ENCODE data around the gene R3HDM2.
"Not testable (repeated sequence)": the region's sequence is repeated elsewhere in the genome, so short reads cannot be mapped to it uniquely, and the experiment has no call there.

R3HDM2 gene

GRCh38 chr12:57370696-57371095 is 60.1 kb downstream of the R3HDM2 start:
- no peak for DNase-seq

- DNase-seq, result no peak
Measured at GRCh38 chr12:57370072-57370471, 60.8 kb downstream of the R3HDM2 start.

GRCh38 chr12:57369202-57369601 is 61.6 kb downstream of the R3HDM2 start:
- no peak for DNase-seq

- DNase-seq, result no peak
Measured at GRCh38 chr12:57368349-57369095, 62.3 kb downstream of the R3HDM2 start.

- DNase-seq, result no peak
Measured at GRCh38 chr12:57367121-57367520, 63.7 kb downstream of the R3HDM2 start.

GRCh38 chr12:57366315-57366714 is 64.5 kb downstream of the R3HDM2 start:
- no peak for DNase-seq

- DNase-seq, result not testable (repeated sequence)
Measured at GRCh38 chr12:57364156-57364555, 66.7 kb downstream of the R3HDM2 start.

GRCh38 chr12:57360468-57360867 is 70.4 kb downstream of the R3HDM2 start:
- DNase-seq, result no peak

GRCh38 chr12:57358646-57359045 is 72.2 kb downstream of the R3HDM2 start:
- no peak for DNase-seq

GRCh38 chr12:57355734-57356133 is 75.1 kb downstream of the R3HDM2 start:
- no peak for DNase-seq

GRCh38 chr12:57352166-57352565 is 78.7 kb downstream of the R3HDM2 start:
- no peak for DNase-seq

- no peak for DNase-seq
Measured at GRCh38 chr12:57347284-57347683, 83.6 kb downstream of the R3HDM2 start.

GRCh38 chr12:57343703-57344378 is 87.0 kb downstream of the R3HDM2 start:
- DNase-seq, result no peak

GRCh38 chr12:57342207-57342691 is 88.6 kb downstream of the R3HDM2 start:
- no peak for DNase-seq

- no peak for DNase-seq
Measured at GRCh38 chr12:57341275-57341990, 89.4 kb downstream of the R3HDM2 start.

GRCh38 chr12:57340104-57340503 is 90.7 kb downstream of the R3HDM2 start:
- DNase-seq, result no peak

GRCh38 chr12:57336299-57336698 is 94.5 kb downstream of the R3HDM2 start:
- DNase-seq, result not testable (repeated sequence)

GRCh38 chr12:57334219-57334618 is 96.6 kb downstream of the R3HDM2 start:
- DNase-seq, result no peak

GRCh38 chr12:57332646-57333312 is 98.1 kb downstream of the R3HDM2 start:
- no peak for DNase-seq

GRCh38 chr12:57330992-57331391 is 99.9 kb downstream of the R3HDM2 start:
- no peak for DNase-seq

GRCh38 chr12:57329219-57329618 is 101.6 kb downstream of the R3HDM2 start:
- no peak for DNase-seq

- DNase-seq, result no peak
Measured at GRCh38 chr12:57325395-57325794, 105.4 kb downstream of the R3HDM2 start.

- no peak for DNase-seq
Measured at GRCh38 chr12:57323416-57323815, 107.4 kb downstream of the R3HDM2 start.

All from stimulated activated CD4-positive, alpha-beta T cell treated with anti-CD3 and anti-CD28 coated beads, Interleukin-4, amount 100 ng/mL, for 4 hours (primary cell).